Stimulated activated CD4-positive, alpha-beta T cell treated with anti-CD3 and anti-CD28 coated beads, Interleukin-1b, Interleukin-23, amount 100 ng/mL, for 4 hours (primary cell): ENCODE measurements around the gene ZIC2.
"Not testable (repeated sequence)": the region's sequence is repeated elsewhere in the genome, so short reads cannot be mapped to it uniquely, and the experiment has no call there.

Source experiments
- DNase-seq, 2 donors: peaks; one replicate each; pipeline ENCODE4 v3.0.0-alpha.2; 2020; ENCODE audit warnings: low read depth in 2 of 2

The ZIC2 gene

GRCh38 chr13:100014621-100015020 lies 33.0 kb downstream of the ZIC2 start:
- DNase-seq = no peak

- no peak for DNase-seq
Observed at GRCh38 chr13:100019780-100020356, 38.3 kb downstream of the ZIC2 start.

DNA sequence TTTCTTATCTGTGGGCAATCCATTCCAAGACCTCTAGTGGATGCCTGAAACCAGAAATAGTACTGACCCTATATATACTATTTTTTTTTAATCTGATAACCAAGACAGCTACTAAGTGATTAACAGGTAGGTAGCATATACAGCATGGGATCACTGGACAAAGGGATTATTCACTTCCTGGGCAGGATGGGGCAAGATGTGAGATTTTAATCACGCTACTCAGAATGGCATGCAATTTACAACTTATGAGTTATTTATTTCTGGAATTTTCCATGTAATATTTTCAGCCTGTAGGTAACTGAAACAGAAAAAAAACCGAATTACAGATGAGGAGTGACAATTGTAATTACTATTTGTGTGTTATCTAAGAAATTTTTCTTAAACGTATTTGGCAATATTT lies 41.2 kb downstream of the ZIC2 start:
- no peak for DNase-seq

- DNase-seq = no peak
Observed at GRCh38 chr13:100024023-100024422, 42.4 kb downstream of the ZIC2 start.

GRCh38 chr13:100029933-100030332 lies 48.3 kb downstream of the ZIC2 start:
- DNase-seq = no peak

GRCh38 chr13:100032642-100033041 lies 51.1 kb downstream of the ZIC2 start:
- DNase-seq = not testable (repeated sequence)

GRCh38 chr13:100035936-100036335 lies 54.4 kb downstream of the ZIC2 start:
- no peak for DNase-seq
